Choroid plexus epithelial cell (primary cell): ENCODE results near the gene TEX12.

ENCODE experiments used
- DNase-seq: peaks from one replicate; pipeline ENCODE4 v3.0.0-alpha.2; 2010; ENCODE audit warnings: low read depth
- H3K4me3 ChIP-seq: 2 replicates; pipeline ENCODE4 v1.5.1; 2011; ENCODE audit warnings: low read depth, mild to moderate bottlenecking, control low read depth, low read length, moderate library complexity
- TF ChIP-seq, protein P1 (sequence below): conservative IDR thresholded peaks from 2 replicates; pipeline ENCODE4 v1.5.1; 2011; ENCODE audit warnings: low read depth, mild to moderate bottlenecking, control low read depth, inconsistent platforms, low read length, moderate library complexity

Gene TEX12

DNA sequence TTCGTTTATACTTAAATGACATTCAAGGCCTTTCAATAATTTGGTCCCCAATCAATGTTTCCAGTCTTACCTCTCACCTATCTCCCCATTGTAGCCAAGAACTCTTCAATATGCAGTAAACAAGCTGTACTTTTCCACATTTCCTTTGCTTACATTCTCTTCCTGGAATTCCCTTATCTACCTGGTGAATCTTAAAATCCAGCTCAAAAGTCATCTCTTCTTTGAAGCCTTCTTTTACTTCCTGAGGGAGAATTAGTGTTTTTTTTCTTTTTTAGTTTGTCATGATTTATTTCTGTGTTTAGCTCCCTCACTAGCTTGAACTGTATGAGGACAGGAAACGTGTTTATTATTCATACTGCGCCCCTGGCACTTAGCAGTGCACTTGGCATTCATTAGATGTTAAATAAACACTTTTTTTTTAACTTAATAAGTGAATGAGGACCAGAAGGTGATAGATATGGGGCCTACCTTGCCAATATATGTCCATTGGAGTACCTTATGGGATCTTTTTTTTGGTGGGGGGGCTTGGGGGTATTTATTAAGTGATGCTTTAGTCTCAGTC is 54.2 kb downstream of the TEX12 start:
- TF ChIP-seq, protein P1, sequence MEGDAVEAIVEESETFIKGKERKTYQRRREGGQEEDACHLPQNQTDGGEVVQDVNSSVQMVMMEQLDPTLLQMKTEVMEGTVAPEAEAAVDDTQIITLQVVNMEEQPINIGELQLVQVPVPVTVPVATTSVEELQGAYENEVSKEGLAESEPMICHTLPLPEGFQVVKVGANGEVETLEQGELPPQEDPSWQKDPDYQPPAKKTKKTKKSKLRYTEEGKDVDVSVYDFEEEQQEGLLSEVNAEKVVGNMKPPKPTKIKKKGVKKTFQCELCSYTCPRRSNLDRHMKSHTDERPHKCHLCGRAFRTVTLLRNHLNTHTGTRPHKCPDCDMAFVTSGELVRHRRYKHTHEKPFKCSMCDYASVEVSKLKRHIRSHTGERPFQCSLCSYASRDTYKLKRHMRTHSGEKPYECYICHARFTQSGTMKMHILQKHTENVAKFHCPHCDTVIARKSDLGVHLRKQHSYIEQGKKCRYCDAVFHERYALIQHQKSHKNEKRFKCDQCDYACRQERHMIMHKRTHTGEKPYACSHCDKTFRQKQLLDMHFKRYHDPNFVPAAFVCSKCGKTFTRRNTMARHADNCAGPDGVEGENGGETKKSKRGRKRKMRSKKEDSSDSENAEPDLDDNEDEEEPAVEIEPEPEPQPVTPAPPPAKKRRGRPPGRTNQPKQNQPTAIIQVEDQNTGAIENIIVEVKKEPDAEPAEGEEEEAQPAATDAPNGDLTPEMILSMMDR: no peak
- H3K4me3 ChIP-seq: no peak overlapping the region
- DNase-seq: no peak
